Lower leg skin (tissue), 3 donors: Measurements from ENCODE around the gene PICALM.

ENCODE experiments used
- POLR2A ChIP-seq, 2 donors: fragments of 450-650 bp; IDR thresholded peaks; one replicate each; pipeline ENCODE4 v1.6.1; 2016 to 2017; ENCODE audit warnings: antibody characterized with exemption in 2 of 2, mild to moderate bottlenecking in 1 of 2, moderate library complexity in 1 of 2
- TF ChIP-seq, protein P1 (sequence below), 3 donors: fragments of 450-650 bp; IDR thresholded peaks; one replicate each; pipeline ENCODE4 v1.5.1; 2016; ENCODE audit warnings: antibody characterized with exemption in 3 of 3, mild to moderate bottlenecking in 3 of 3, moderate library complexity in 2 of 3

DNA sequence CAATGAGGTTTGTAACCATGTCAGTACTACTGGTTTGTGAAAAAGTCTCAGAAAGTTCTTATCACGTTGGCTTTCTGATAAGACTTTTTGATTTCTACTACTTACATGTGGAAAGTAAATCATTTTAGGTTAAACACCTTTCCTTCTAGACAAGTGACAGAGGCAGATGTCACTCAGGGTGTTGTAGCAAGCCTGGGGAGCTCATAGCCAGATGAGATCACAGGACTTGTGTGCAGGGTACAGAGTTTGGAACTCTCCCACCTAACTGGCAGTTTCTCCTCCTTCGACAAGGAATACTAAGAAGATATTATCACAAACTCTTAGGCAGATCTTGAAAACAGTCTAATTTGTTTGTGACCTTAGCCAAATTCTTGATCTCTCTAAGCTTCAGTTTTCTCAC is 49.4 kb upstream of the PICALM start:
- TF ChIP-seq, protein P1, sequence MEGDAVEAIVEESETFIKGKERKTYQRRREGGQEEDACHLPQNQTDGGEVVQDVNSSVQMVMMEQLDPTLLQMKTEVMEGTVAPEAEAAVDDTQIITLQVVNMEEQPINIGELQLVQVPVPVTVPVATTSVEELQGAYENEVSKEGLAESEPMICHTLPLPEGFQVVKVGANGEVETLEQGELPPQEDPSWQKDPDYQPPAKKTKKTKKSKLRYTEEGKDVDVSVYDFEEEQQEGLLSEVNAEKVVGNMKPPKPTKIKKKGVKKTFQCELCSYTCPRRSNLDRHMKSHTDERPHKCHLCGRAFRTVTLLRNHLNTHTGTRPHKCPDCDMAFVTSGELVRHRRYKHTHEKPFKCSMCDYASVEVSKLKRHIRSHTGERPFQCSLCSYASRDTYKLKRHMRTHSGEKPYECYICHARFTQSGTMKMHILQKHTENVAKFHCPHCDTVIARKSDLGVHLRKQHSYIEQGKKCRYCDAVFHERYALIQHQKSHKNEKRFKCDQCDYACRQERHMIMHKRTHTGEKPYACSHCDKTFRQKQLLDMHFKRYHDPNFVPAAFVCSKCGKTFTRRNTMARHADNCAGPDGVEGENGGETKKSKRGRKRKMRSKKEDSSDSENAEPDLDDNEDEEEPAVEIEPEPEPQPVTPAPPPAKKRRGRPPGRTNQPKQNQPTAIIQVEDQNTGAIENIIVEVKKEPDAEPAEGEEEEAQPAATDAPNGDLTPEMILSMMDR (IDR thresholded peaks at IDR 0.05) = no peak
- TF ChIP-seq POLR2A (IDR thresholded peaks at IDR 0.05) = no peak
